GM23338 (cell line): Measurements from ENCODE around the gene MBNL1. TPM values are rescaled to one million over a fixed set of nuclear protein-coding genes. Genes with fewer than 3 reads are reported as not detected.

Experiments used
- ATAC-seq: fragments of 200-7000 bp; cut with Tn5 transposase; 3 replicates; pipeline ENCODE4 v1.9.1; 2020
- DNase-seq: peaks from one replicate; pipeline ENCODE4 v3.0.0-alpha.2; 2015; ENCODE audit warnings: low spot score
- H2AFZ ChIP-seq: fragments of 200-600 bp; sonication (generic); 2 replicates; pipeline ENCODE4 v1.8.0; 2016; ENCODE audit warnings: antibody characterized with exemption, mild to moderate bottlenecking, moderate library complexity
- H3F3A ChIP-seq: fragments of 200-600 bp; sonication (generic); replicated peaks from 2 replicates; pipeline ENCODE4 v1.8.0; 2017; ENCODE audit warnings: antibody characterized with exemption, mixed run types, low read depth
- H3K27ac ChIP-seq: fragments of 200-600 bp; sonication (generic); 2 replicates; pipeline ENCODE4 v1.6.1; 2016; ENCODE audit warnings: low read depth
- H3K27me3 ChIP-seq: fragments of 200-600 bp; sonication (generic); 2 replicates; pipeline ENCODE4 v1.8.0; 2016; ENCODE audit warnings: mild to moderate bottlenecking, mixed run types, moderate library complexity; ENCODE audit not compliant: insufficient read depth
- H3K36me3 ChIP-seq: fragments of 200-600 bp; sonication (generic); 2 replicates; pipeline ENCODE4 v1.8.0; 2016; ENCODE audit warnings: mild to moderate bottlenecking; ENCODE audit not compliant: insufficient read depth
- H3K4me1 ChIP-seq: fragments of 200-600 bp; sonication (generic); 2 replicates; pipeline ENCODE4 v1.8.0; 2016; ENCODE audit warnings: mild to moderate bottlenecking, moderate library complexity; ENCODE audit not compliant: insufficient read depth
- H3K4me2 ChIP-seq: fragments of 200-600 bp; sonication (generic); 2 replicates; pipeline ENCODE4 v1.7.1; 2017; ENCODE audit warnings: mixed run types
- H3K4me3 ChIP-seq: fragments of 200-600 bp; sonication (generic); 2 replicates; pipeline ENCODE4 v1.6.1; 2016; ENCODE audit warnings: mixed run types
- H3K79me2 ChIP-seq: fragments of 200-600 bp; sonication (generic); replicated peaks from 2 replicates; pipeline ENCODE4 v1.8.0; 2017; ENCODE audit warnings: mild to moderate bottlenecking; ENCODE audit not compliant: insufficient read depth
- H3K9me2 ChIP-seq: fragments of 200-600 bp; sonication (generic); 2 replicates; pipeline ENCODE4 v1.8.0; 2017; ENCODE audit not compliant: insufficient read depth
- H4K20me1 ChIP-seq: fragments of 200-600 bp; sonication (generic); replicated peaks from 2 replicates; pipeline ENCODE4 v1.8.0; 2017; ENCODE audit warnings: mild to moderate bottlenecking; ENCODE audit not compliant: insufficient read depth
- H3K27ac Mint-ChIP-seq: 2 replicates; pipeline ENCODE4 v1.8.0; 2020; ENCODE audit warnings: inconsistent platforms, mild to moderate bottlenecking, moderate library complexity, mixed read lengths
- H3K27me3 Mint-ChIP-seq: 3 replicates; pipeline ENCODE4 v1.8.0; 2022; ENCODE audit warnings: low read depth, mild to moderate bottlenecking, moderate library complexity, mixed read lengths, inconsistent platforms; ENCODE audit not compliant: insufficient read depth, poor library complexity
- H3K36me3 Mint-ChIP-seq: 3 replicates; pipeline ENCODE4 v1.8.0; 2021; ENCODE audit warnings: low read depth, mild to moderate bottlenecking, inconsistent platforms, moderate library complexity, mixed read lengths
- H3K4me1 Mint-ChIP-seq: 3 replicates; pipeline ENCODE4 v1.8.0; 2020; ENCODE audit warnings: mild to moderate bottlenecking, inconsistent platforms, mixed read lengths
- H3K4me3 Mint-ChIP-seq: 3 replicates; pipeline ENCODE4 v1.8.0; 2021; ENCODE audit warnings: moderate library complexity, mild to moderate bottlenecking, inconsistent platforms, mixed read lengths
- H3K9me3 Mint-ChIP-seq: 3 replicates; pipeline ENCODE4 v1.8.0; 2020; ENCODE audit warnings: moderate library complexity, mild to moderate bottlenecking, inconsistent platforms, mixed read lengths
- CTCF ChIP-seq, 2 experiments: fragments of 200-600 bp in 1 of 2; sonication (generic) in 1 of 2; conservative IDR thresholded peaks; 2 replicates each; pipeline versions ENCODE4 v1.5.1 to v1.6.1; 2016 to 2017; ENCODE audit warnings: antibody characterized with exemption in 2 of 2, low read depth in 2 of 2, mild to moderate bottlenecking in 2 of 2, moderate library complexity in 1 of 2
- ETS1 ChIP-seq: IDR thresholded peaks from 2 replicates; pipeline ENCODE4 v1.6.1; 2016; ENCODE audit warnings: antibody characterized with exemption
- EZH2phosphoT487 ChIP-seq: fragments of 200-600 bp; sonication (generic); IDR thresholded peaks from one replicate; pipeline ENCODE4 v1.8.1; 2018; ENCODE audit warnings: antibody characterized with exemption; ENCODE audit not compliant: unreplicated experiment
- JUNB ChIP-seq: IDR thresholded peaks from one replicate; pipeline ENCODE4 v1.6.1; 2016; ENCODE audit warnings: antibody characterized with exemption; ENCODE audit not compliant: unreplicated experiment
- NANOG ChIP-seq: IDR thresholded peaks from 2 replicates; pipeline ENCODE4 v1.6.1; 2016; ENCODE audit warnings: antibody characterized with exemption, borderline replicate concordance
- POLR2AphosphoS5 ChIP-seq: IDR thresholded peaks from 2 replicates; pipeline ENCODE4 v1.6.1; 2016; ENCODE audit warnings: antibody characterized with exemption, low read depth
- STAT1 ChIP-seq: IDR thresholded peaks from one replicate; pipeline ENCODE4 v1.6.1; 2016; ENCODE audit warnings: antibody characterized with exemption; ENCODE audit not compliant: unreplicated experiment
- ZNF114 ChIP-seq: fragments of 250-450 bp; sonication (Bioruptor Pico); IDR thresholded peaks from 2 replicates; pipeline ENCODE4 v1.5.0; 2020; ENCODE audit warnings: mild to moderate bottlenecking, moderate library complexity
- ZNF331 ChIP-seq: fragments of 250-450 bp; sonication (Bioruptor Pico); IDR thresholded peaks from 2 replicates; pipeline ENCODE4 v1.5.0; 2020; ENCODE audit warnings: low read depth, mild to moderate bottlenecking, moderate library complexity
- ZNF462 ChIP-seq: fragments of 250-450 bp; sonication (Bioruptor Pico); IDR thresholded peaks from 2 replicates; pipeline ENCODE4 v1.5.0; 2020; ENCODE audit warnings: mild to moderate bottlenecking, moderate library complexity
- polyA plus RNA-seq: library from polyadenylated mRNA; unstranded; fragments of >200 nt; fragmentation: Nextera tagmentation; extraction: Ambion mirVana; gene quantifications from 2 replicates; pipeline ENCODE4 v1.2.1, GENCODE V29; 2016
- total RNA-seq: library from RNA; depleted of rRNA; stranded (reverse); fragments of >200 nt; shearing (Covaris generic); gene quantifications from 2 replicates; pipeline ENCODE4 v1.2.3, GENCODE V29; 2014

Gene MBNL1
- total and polyA plus RNA-seq, 2 experiments from 2014 or later, result 9.4 to 23.2 TPM

- H3K27ac ChIP-seq, result no peak overlapping the region
- no peak overlapping the region for H3K4me2 ChIP-seq
- H2AFZ ChIP-seq, result no peak overlapping the region
- no peaks in the 10 kb centered on the region for H3K9me2 ChIP-seq
- peaks cover 42% of the 10 kb centered on the region for H3K4me1 Mint-ChIP-seq
- H3K27ac Mint-ChIP-seq, result no peak overlapping the region
- no peak overlapping the region for H3K4me3 Mint-ChIP-seq
- H4K20me1 ChIP-seq, result no peaks in the 10 kb centered on the region
- H3K4me3 ChIP-seq, result no peak overlapping the region
- DNase-seq (no peak), ATAC-seq (no peak)
- H3K36me3 ChIP-seq, result no peaks in the 10 kb centered on the region
- no peaks in the 10 kb centered on the region for H3K27me3 ChIP-seq
- peaks cover 38% of the 10 kb centered on the region for H3K79me2 ChIP-seq
- H3K4me1 ChIP-seq, result peaks cover 40% of the 10 kb centered on the region
- no peaks in the 10 kb centered on the region for H3K36me3 Mint-ChIP-seq
- no peaks in the 10 kb centered on the region for H3F3A ChIP-seq
- H3K9me3 Mint-ChIP-seq, result no peaks in the 10 kb centered on the region
- TF ChIP-seq EZH2phosphoT487 (no peak), NANOG (no peak), POLR2AphosphoS5 (no peak)
- H3K27me3 Mint-ChIP-seq, result no peaks in the 10 kb centered on the region
Observed at GRCh38 chr3:152386208-152386607, 117.5 kb downstream of the MBNL1 start.

GRCh38 chr3:152388631-152389030 lies 119.9 kb downstream of the MBNL1 start:
- peaks cover 47% of the 10 kb centered on the region for H3K4me1 Mint-ChIP-seq
- H3K4me1 ChIP-seq, result peaks cover 55% of the 10 kb centered on the region
- H3K9me3 Mint-ChIP-seq, result no peaks in the 10 kb centered on the region
- H2AFZ ChIP-seq, result no peak overlapping the region
- no peaks in the 10 kb centered on the region for H3K9me2 ChIP-seq
- no peaks in the 10 kb centered on the region for H4K20me1 ChIP-seq
- no peaks in the 10 kb centered on the region for H3F3A ChIP-seq
- H3K36me3 ChIP-seq, result no peaks in the 10 kb centered on the region
- no peak for TF ChIP-seq ETS1
- no peak for TF ChIP-seq ZNF114
- TF ChIP-seq POLR2AphosphoS5, result no peak
- no peak for TF ChIP-seq CTCF (conservative IDR thresholded peaks at IDR 0.05; ENCODE audit: low read depth in 2 of 2)
- TF ChIP-seq STAT1, result no peak
- TF ChIP-seq ZNF331 (CRISPR knock-in tag), result no peak
- no peak for TF ChIP-seq ZNF462 (CRISPR knock-in tag)
- no peak for TF ChIP-seq NANOG
- no peak for TF ChIP-seq EZH2phosphoT487
- no peak for TF ChIP-seq JUNB
- no peak overlapping the region for H3K4me2 ChIP-seq
- DNase-seq, result no peak
- no peak for ATAC-seq
- no peaks in the 10 kb centered on the region for H3K27me3 Mint-ChIP-seq
- no peak overlapping the region for H3K27ac ChIP-seq
- H3K4me3 Mint-ChIP-seq, result no peak overlapping the region
- H3K79me2 ChIP-seq, result peaks cover 31% of the 10 kb centered on the region
- H3K36me3 Mint-ChIP-seq, result no peaks in the 10 kb centered on the region
- H3K27ac Mint-ChIP-seq, result no peak overlapping the region
- no peaks in the 10 kb centered on the region for H3K27me3 ChIP-seq
- H3K4me3 ChIP-seq, result no peak overlapping the region
